Smooth muscle cell (in vitro differentiated cells): ENCODE data around the gene MANSC1. TPM values are rescaled to one million over a fixed set of nuclear protein-coding genes. Genes with fewer than 3 reads are reported as not detected.

Experiments
- DNase-seq: peaks from one replicate; lab custom pipeline; 2025; ENCODE audit not compliant: unreplicated experiment; lab: John Stamatoyannopoulos, UW
- H2AFZ ChIP-seq: fragments of 200-600 bp; sonication (generic); 2 replicates; pipeline ENCODE4 v1.6.0; 2016; ENCODE audit warnings: antibody characterized with exemption, low read depth, mild to moderate bottlenecking
- H3F3A ChIP-seq: fragments of 200-600 bp; sonication (generic); 2 replicates; pipeline ENCODE4 v1.6.0; 2017; ENCODE audit warnings: antibody characterized with exemption, low read depth
- H3K27ac ChIP-seq: fragments of 200-600 bp; sonication (generic); 2 replicates; pipeline ENCODE4 v1.5.1; 2016; ENCODE audit warnings: low read depth, mild to moderate bottlenecking
- H3K27me3 ChIP-seq: fragments of 200-600 bp; sonication (generic); 2 replicates; pipeline ENCODE4 v1.6.1; 2016; ENCODE audit warnings: low read depth, mild to moderate bottlenecking
- H3K36me3 ChIP-seq: fragments of 200-600 bp; sonication (generic); 2 replicates; pipeline ENCODE4 v1.5.1; 2016; ENCODE audit warnings: low read depth
- H3K4me1 ChIP-seq: fragments of 200-600 bp; sonication (generic); 2 replicates; pipeline ENCODE4 v1.5.1; 2016; ENCODE audit warnings: low read depth
- H3K4me2 ChIP-seq: fragments of 200-600 bp; sonication (generic); 2 replicates; pipeline ENCODE4 v1.6.0; 2016; ENCODE audit warnings: mild to moderate bottlenecking
- H3K4me3 ChIP-seq: fragments of 200-600 bp; sonication (generic); 2 replicates; pipeline ENCODE4 v1.5.1; 2016; ENCODE audit warnings: mild to moderate bottlenecking
- H3K79me2 ChIP-seq: fragments of 200-600 bp; sonication (generic); 2 replicates; pipeline ENCODE4 v1.6.0; 2016; ENCODE audit warnings: low read depth, mild to moderate bottlenecking
- H3K9ac ChIP-seq: fragments of 200-600 bp; sonication (generic); 2 replicates; pipeline ENCODE4 v1.6.0; 2016; ENCODE audit warnings: low read depth
- H3K9me3 ChIP-seq: fragments of 200-600 bp; sonication (generic); replicated peaks from 2 replicates; pipeline ENCODE4 v1.5.1; 2016; ENCODE audit warnings: low read depth
- H4K20me1 ChIP-seq: fragments of 200-600 bp; sonication (generic); 2 replicates; pipeline ENCODE4 v1.6.0; 2016; ENCODE audit warnings: low read depth
- CTCF ChIP-seq: fragments of 200-600 bp; sonication (generic); IDR thresholded peaks from 2 replicates; pipeline ENCODE4 v1.5.1; 2017; ENCODE audit warnings: borderline replicate concordance, mild to moderate bottlenecking, antibody characterized with exemption; ENCODE audit not compliant: insufficient read depth, poor library complexity, severe bottlenecking
- WGBS: methylation state at CpG from one replicate; pipeline ENCODE4 v1.1.7; 2016; ENCODE audit warnings: low lambda C conversion rate; 5-methylcytosine and 5-hydroxymethylcytosine counted together
- polyA plus RNA-seq: library from polyadenylated mRNA; unstranded; fragments of >200 nt; fragmentation: Nextera tagmentation; extraction: Ambion mirVana; gene quantifications from 2 replicates; pipeline ENCODE4 v1.2.1, GENCODE V29; 2016
- total RNA-seq: library from RNA; depleted of rRNA; stranded (reverse); fragments of >200 nt; gene quantifications from 2 replicates; pipeline ENCODE4 v1.2.3, GENCODE V29; 2014

The MANSC1 gene
- total RNA-seq (0.58 and 5.1 TPM in 2 replicates), polyA plus RNA-seq (0.09 and 0.82 TPM in 2 replicates)

- H3K27me3 ChIP-seq, result peaks cover 21% of the 10 kb centered on the region
- peaks cover 9% of the 10 kb centered on the region for H3K4me1 ChIP-seq
- no peak within 1 kb of the TSS for H3K9ac ChIP-seq
- no peaks in the 10 kb centered on the region for H3K79me2 ChIP-seq
- peak within 1 kb of the TSS; percentile 62 for H3K4me3 ChIP-seq
- TF ChIP-seq CTCF, result peak; percentile 31
- peak within 1 kb of the TSS; percentile 54 for H3K27ac ChIP-seq
- 2% methylated on average over 65 of the region's 68 CpGs for WGBS
- no peak for DNase-seq
- H4K20me1 ChIP-seq, result no peaks in the 10 kb centered on the region
- H3K36me3 ChIP-seq, result no peaks in the 10 kb centered on the region
- H3F3A ChIP-seq, result no peaks in the 10 kb centered on the region
- H3K9me3 ChIP-seq, result no peaks in the 10 kb centered on the region
- peak within 1 kb of the TSS; percentile 91 for H3K4me2 ChIP-seq
- peak within 1 kb of the TSS; percentile 83 for H2AFZ ChIP-seq
These were observed at the start of gene MANSC1 for GRCh38 chr12:12349711-12350665. TSS of gene MANSC1 (minus strand) at chr12:12350242. CDS start at chr12:12343314, 6,928 bp downstream.

GRCh38 chr12:12399161-12399560, 49.1 kb upstream of the MANSC1 start:
- Histone ChIP-seq H3K27ac (no peak overlapping the region), H3K4me2 (no peak overlapping the region)
- WGBS, result 96% methylated on average over 1 of the region's 1 CpG

GRCh38 chr12:12398026-12398859, 48.2 kb upstream of the MANSC1 start:
- peak overlapping the region; percentile 68 for H3K4me2 ChIP-seq
- H3K27me3 ChIP-seq, result no peaks in the 10 kb centered on the region
- no peaks in the 10 kb centered on the region for H3K36me3 ChIP-seq
- no peak for TF ChIP-seq CTCF
- H3K27ac ChIP-seq, result peak overlapping the region; percentile 76
- no peaks in the 10 kb centered on the region for H3K4me1 ChIP-seq
- H3K9ac ChIP-seq, result peak overlapping the region; percentile 30
- H4K20me1 ChIP-seq, result no peaks in the 10 kb centered on the region
- H2AFZ ChIP-seq, result no peak overlapping the region
- H3K79me2 ChIP-seq, result no peaks in the 10 kb centered on the region
- no peaks in the 10 kb centered on the region for H3K9me3 ChIP-seq
- no peaks in the 10 kb centered on the region for H3F3A ChIP-seq
- peak; percentile 3 for DNase-seq
- WGBS, result 46% methylated on average over 7 of the region's 7 CpGs
- no peak overlapping the region for H3K4me3 ChIP-seq

More at GRCh38 chr12:12399161-12399560, 49.1 kb upstream of the MANSC1 start:
- Histone ChIP-seq H3K4me1 (no peaks in the 10 kb centered on the region), H2AFZ (no peak overlapping the region), H3K79me2 (no peaks in the 10 kb centered on the region), H3K36me3 (no peaks in the 10 kb centered on the region), H3F3A (no peaks in the 10 kb centered on the region), H3K4me3 (no peak overlapping the region), H3K27me3 (no peaks in the 10 kb centered on the region), H3K9ac (no peak overlapping the region), H3K9me3 (no peaks in the 10 kb centered on the region), H4K20me1 (no peaks in the 10 kb centered on the region)
- DNase-seq, result no peak
- no peak for TF ChIP-seq CTCF
